EH (cell line): ENCODE measurements around the gene NCAPD2.

Experiments used
- DNase-seq: peaks from one replicate; pipeline ENCODE4 v3.0.0-alpha.2; 2015; ENCODE audit warnings: low read depth

The NCAPD2 gene

DNA sequence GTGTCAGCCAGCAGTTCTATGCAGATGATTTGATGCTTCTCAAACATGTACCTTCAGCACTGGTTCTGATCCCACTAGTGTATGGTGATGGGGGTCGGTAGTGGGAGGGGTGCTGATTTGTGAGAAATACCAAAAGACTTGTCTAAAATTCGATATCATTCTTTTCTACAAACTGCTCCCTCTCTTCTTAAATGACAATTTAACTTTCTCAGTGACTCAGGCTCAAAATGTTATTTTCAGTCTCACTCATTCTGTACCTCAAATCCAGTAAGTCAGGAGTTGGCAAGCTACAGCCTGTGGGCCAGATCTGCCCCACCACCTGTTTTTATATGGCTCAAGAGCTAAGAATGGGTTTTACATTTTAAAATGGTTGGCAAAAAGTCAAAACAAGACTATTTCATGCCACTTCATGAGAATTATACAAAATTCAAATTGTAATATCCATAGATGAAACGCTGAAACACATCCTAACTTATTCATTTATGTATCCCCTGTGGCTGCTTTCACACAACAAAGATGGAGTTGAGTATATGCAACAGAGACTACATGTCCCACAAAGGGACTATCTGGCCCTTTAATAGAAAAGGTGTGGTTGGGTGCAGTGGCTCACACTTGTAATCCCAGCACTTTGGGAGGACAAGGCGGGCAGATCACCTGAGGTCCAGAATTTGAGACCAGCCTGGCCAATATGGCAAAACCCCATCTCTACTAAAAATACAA is 80.8 kb downstream of the NCAPD2 start:
- DNase-seq, result no peak

DNA sequence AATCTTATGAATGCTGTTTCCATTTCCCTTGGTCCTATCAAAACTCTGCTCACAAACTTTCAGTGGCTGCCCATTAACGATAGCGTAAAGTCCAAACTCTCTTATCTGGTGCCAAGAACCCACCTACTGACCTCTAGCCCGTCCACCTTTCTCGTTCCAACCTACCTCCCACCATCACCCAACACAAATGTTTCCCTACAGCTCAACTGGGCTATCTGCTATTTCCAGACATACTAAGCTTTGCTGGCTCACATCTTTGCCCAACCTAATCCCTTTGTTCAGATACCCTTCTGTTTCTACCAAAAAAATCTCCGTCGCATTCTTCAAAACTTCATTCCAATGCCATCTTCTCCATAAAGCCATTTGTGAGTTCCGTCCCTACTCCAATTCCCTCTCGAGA is 81.7 kb downstream of the NCAPD2 start:
- DNase-seq, result no peak
